Loucy (cell line): ENCODE data around the gene GMFB.

ENCODE experiments used
- H2AFZ ChIP-seq: fragments of 200-600 bp; sonication (generic); 2 replicates; pipeline ENCODE4 v1.6.0; 2016; ENCODE audit warnings: antibody characterized with exemption, mild to moderate bottlenecking, low read length, moderate library complexity
- H3F3A ChIP-seq: fragments of 200-600 bp; 2 replicates; pipeline ENCODE4 v1.6.0; 2016; ENCODE audit warnings: antibody characterized with exemption, low read depth, mild to moderate bottlenecking
- H3K27me3 ChIP-seq: fragments of 200-600 bp; sonication (generic); 2 replicates; pipeline ENCODE4 v1.6.1; 2014; ENCODE audit warnings: low read length, mild to moderate bottlenecking; ENCODE audit not compliant: insufficient read depth, poor library complexity, severe bottlenecking
- H3K36me3 ChIP-seq: fragments of 200-600 bp; sonication (generic); 2 replicates; pipeline ENCODE4 v1.6.1; 2016; ENCODE audit warnings: low read length; ENCODE audit not compliant: insufficient read depth
- H3K4me1 ChIP-seq: fragments of 200-600 bp; sonication (generic); 2 replicates; pipeline ENCODE4 v1.5.1; 2014; ENCODE audit warnings: low read length, mild to moderate bottlenecking; ENCODE audit not compliant: insufficient read depth, poor library complexity, severe bottlenecking
- H3K4me2 ChIP-seq: fragments of 200-600 bp; sonication (generic); 2 replicates; pipeline ENCODE4 v1.6.0; 2014; ENCODE audit warnings: antibody characterized with exemption, low read length, low read depth, mild to moderate bottlenecking; ENCODE audit not compliant: poor library complexity, severe bottlenecking
- H3K4me3 ChIP-seq: fragments of 200-600 bp; sonication (generic); 2 replicates; pipeline ENCODE4 v1.5.1; 2014; ENCODE audit warnings: low read length, mild to moderate bottlenecking, mixed read lengths; ENCODE audit not compliant: poor library complexity, severe bottlenecking
- H3K79me2 ChIP-seq: fragments of 200-600 bp; sonication (generic); 2 replicates; pipeline ENCODE4 v1.6.1; 2014; ENCODE audit warnings: low read length; ENCODE audit not compliant: insufficient read depth
- H3K9ac ChIP-seq: fragments of 200-600 bp; sonication (generic); 2 replicates; pipeline ENCODE4 v1.6.0; 2014; ENCODE audit warnings: mild to moderate bottlenecking, low read depth, low read length, moderate library complexity; ENCODE audit not compliant: poor library complexity, severe bottlenecking
- H3K9me2 ChIP-seq: fragments of 200-600 bp; sonication (generic); replicated peaks from 2 replicates; pipeline ENCODE4 v1.6.1; 2016; ENCODE audit warnings: low read depth, low read length, mixed read lengths
- H3K9me3 ChIP-seq: fragments of 200-600 bp; sonication (generic); 2 replicates; pipeline ENCODE4 v1.6.1; 2014; ENCODE audit warnings: mild to moderate bottlenecking, antibody characterized with exemption, low read length, low read depth; ENCODE audit not compliant: insufficient read depth
- H4K20me1 ChIP-seq: fragments of 200-600 bp; sonication (generic); 2 replicates; pipeline ENCODE4 v1.6.0; 2014; ENCODE audit warnings: antibody characterized with exemption, low read length, mild to moderate bottlenecking; ENCODE audit not compliant: insufficient read depth, poor library complexity, severe bottlenecking
- CTCF ChIP-seq: fragments of 200-600 bp; sonication (generic); conservative IDR thresholded peaks from 2 replicates; pipeline ENCODE4 v1.5.1; 2014; ENCODE audit warnings: mild to moderate bottlenecking, antibody characterized with exemption, low read length
- EZH2phosphoT487 ChIP-seq: fragments of 200-600 bp; IDR thresholded peaks from 2 replicates; pipeline ENCODE4 v1.6.1; 2018; ENCODE audit warnings: antibody characterized with exemption, mild to moderate bottlenecking, moderate library complexity, borderline replicate concordance

The GMFB gene

GRCh38 chr14:54475911-54476310 is 12.9 kb downstream of the GMFB start:
- Histone ChIP-seq H3K36me3 (peaks cover 38% of the 10 kb centered on the region; the same call in 1 of the 2 replicates), H2AFZ (no peak overlapping the region), H3F3A (no peaks in the 10 kb centered on the region), H3K4me2 (no peak overlapping the region), H3K4me1 (no peaks in the 10 kb centered on the region), H3K27me3 (no peaks in the 10 kb centered on the region), H3K4me3 (no peak overlapping the region), H3K9ac (no peak overlapping the region), H3K9me3 (no peaks in the 10 kb centered on the region), H3K9me2 (no peaks in the 10 kb centered on the region), H3K79me2 (no peaks in the 10 kb centered on the region), H4K20me1 (no peaks in the 10 kb centered on the region)
- TF ChIP-seq CTCF: no peak

- Histone ChIP-seq H3K79me2 (no peaks in the 10 kb centered on the region), H3K9ac (no peak overlapping the region), H3K4me1 (no peaks in the 10 kb centered on the region), H3K27me3 (no peaks in the 10 kb centered on the region), H3K9me2 (no peaks in the 10 kb centered on the region), H3K4me2 (no peak overlapping the region), H3F3A (no peaks in the 10 kb centered on the region), H3K9me3 (no peaks in the 10 kb centered on the region), H3K4me3 (no peak overlapping the region), H2AFZ (no peak overlapping the region), H3K36me3 (peaks cover 34% of the 10 kb centered on the region; the same call in 1 of the 2 replicates), H4K20me1 (no peaks in the 10 kb centered on the region)
- TF ChIP-seq CTCF (no peak), EZH2phosphoT487 (no peak)
Observed at GRCh38 chr14:54475187-54475899, 13.4 kb downstream of the GMFB start.

GRCh38 chr14:54474232-54474793 is 14.5 kb downstream of the GMFB start:
- H2AFZ ChIP-seq: no peak overlapping the region
- H3F3A ChIP-seq: no peaks in the 10 kb centered on the region
- H3K4me2 ChIP-seq: no peak overlapping the region
- H4K20me1 ChIP-seq: no peaks in the 10 kb centered on the region
- TF ChIP-seq CTCF (no peak), EZH2phosphoT487 (no peak)
- no peaks in the 10 kb centered on the region for H3K27me3 ChIP-seq
- no peaks in the 10 kb centered on the region for H3K9me3 ChIP-seq
- no peak overlapping the region for H3K4me3 ChIP-seq
- H3K79me2 ChIP-seq: no peaks in the 10 kb centered on the region
- H3K4me1 ChIP-seq: no peaks in the 10 kb centered on the region
- no peaks in the 10 kb centered on the region for H3K9me2 ChIP-seq
- peaks cover 27% of the 10 kb centered on the region; the same call in 1 of the 2 replicates for H3K36me3 ChIP-seq
- H3K9ac ChIP-seq: no peak overlapping the region
